A673 (cell line): Measurements from ENCODE around the gene YAF2. TPM values are rescaled to one million over a fixed set of nuclear protein-coding genes. Genes with fewer than 3 reads are reported as not detected.

Experiments used
- BruUV-seq: library from RNA; stranded (reverse); fragments of 400-500 nt; replicated peaks from 2 replicates; lab custom pipeline; 2021; lab: Mats Ljungman, UMichigan
- CTCF ChIA-PET: fragments of 300-600 bp; sonication (Branson Sonifier 250); formaldehyde crosslinking; loops from one replicate; lab custom pipeline; 2022; ENCODE audit warnings: antibody characterized with exemption; lab: Charles Lee
- POLR2A ChIA-PET: fragments of 300-600 bp; sonication (Branson Sonifier 250); formaldehyde crosslinking; loops from one replicate; lab custom pipeline; 2022; ENCODE audit warnings: antibody characterized with exemption; ENCODE audit not compliant: low non-redundant PET; lab: Charles Lee
- DNase-seq: peaks from one replicate; pipeline ENCODE4 v3.0.0-alpha.2; 2015; ENCODE audit warnings: low spot score
- H3K27ac ChIP-seq: fragments of 200-600 bp; sonication (generic); 2 replicates; pipeline ENCODE4 v1.5.1; 2016; ENCODE audit warnings: mixed run types, low read depth, mild to moderate bottlenecking, mixed read lengths, antibody characterized with exemption, low read length; ENCODE audit not compliant: poor library complexity, severe bottlenecking
- H3K27me3 ChIP-seq: fragments of 200-600 bp; sonication (generic); replicated peaks from 2 replicates; pipeline ENCODE4 v1.6.1; 2017; ENCODE audit warnings: mixed run types, low read depth, mild to moderate bottlenecking, mixed read lengths, antibody characterized with exemption, low read length; ENCODE audit not compliant: insufficient read depth, poor library complexity
- H3K36me3 ChIP-seq: fragments of 200-600 bp; sonication (generic); 2 replicates; pipeline ENCODE4 v1.6.1; 2016; ENCODE audit warnings: mixed run types, mild to moderate bottlenecking, mixed read lengths, antibody characterized with exemption, low read length; ENCODE audit not compliant: insufficient read depth, poor library complexity, severe bottlenecking
- H3K4me1 ChIP-seq: fragments of 200-600 bp; sonication (generic); 2 replicates; pipeline ENCODE4 v1.6.1; 2017; ENCODE audit warnings: mixed run types, mild to moderate bottlenecking, mixed read lengths, antibody characterized with exemption, low read length; ENCODE audit not compliant: insufficient read depth, poor library complexity, severe bottlenecking
- H3K4me3 ChIP-seq: fragments of 200-600 bp; sonication (generic); 2 replicates; pipeline ENCODE4 v1.5.1; 2016; ENCODE audit warnings: low read depth, mixed run types, mild to moderate bottlenecking, mixed read lengths, low read length; ENCODE audit not compliant: poor library complexity, severe bottlenecking
- H3K9me3 ChIP-seq: fragments of 200-600 bp; sonication (generic); 2 replicates; pipeline ENCODE4 v1.6.1; 2016; ENCODE audit warnings: mixed run types, low read depth, mild to moderate bottlenecking, mixed read lengths, antibody characterized with exemption, low read length; ENCODE audit not compliant: poor library complexity, severe bottlenecking
- CTCF ChIP-seq: fragments of 300-800, 200-600 bp; sonication (generic); conservative IDR thresholded peaks from 2 replicates; pipeline ENCODE4 v1.5.1; 2017; ENCODE audit warnings: low read depth, mild to moderate bottlenecking, antibody characterized with exemption, low read length, moderate library complexity, mixed read lengths
- EZH2 ChIP-seq: fragments of 200-600 bp; sonication (generic); IDR thresholded peaks from 2 replicates; pipeline ENCODE4 v1.6.1; 2017; ENCODE audit warnings: borderline replicate concordance, low read depth, mild to moderate bottlenecking, mixed read lengths, antibody characterized with exemption, low read length; ENCODE audit not compliant: poor library complexity, severe bottlenecking
- intact Hi-C: fragments of 100-400 bp; cut with micrococcal nuclease; formaldehyde crosslinking; loops from one replicate; pipeline ENCODE4 v1.10.0; 2022; ENCODE audit not compliant: unreplicated experiment
- total RNA-seq: library from RNA; stranded (reverse); gene quantifications from 2 replicates; pipeline ENCODE4 v1.2.3, GENCODE V29; 2021

Gene YAF2
- total RNA-seq, 1 experiment from 2014 or later = 32.9 TPM

- no TSS peak for BruUV-seq
- no peaks in the 10 kb centered on the region for H3K36me3 ChIP-seq
- DNase-seq = no peak
- POLR2A ChIA-PET = no interaction called here
- peaks cover 22% of the 10 kb centered on the region for H3K4me1 ChIP-seq
- H3K4me3 ChIP-seq = no peak overlapping the region
- H3K9me3 ChIP-seq = no peaks in the 10 kb centered on the region
- TF ChIP-seq CTCF = no peak
- TF ChIP-seq EZH2 = no peak
- no peaks in the 10 kb centered on the region for H3K27me3 ChIP-seq
- no peak overlapping the region for H3K27ac ChIP-seq
- CTCF ChIA-PET = interaction anchor here (0.6 kb wide), 1 partner anchor 15 kb away, joined by 6 read pairs; no protein-coding TSS in a partner anchor
- intact Hi-C loops = no loop called here
Observed at GRCh38 chr12:42282294-42282693, 44.2 kb upstream of the YAF2 start.

- CTCF ChIA-PET = interaction anchor here (0.6 kb wide), 1 partner anchor 15 kb away, joined by 6 read pairs; no protein-coding TSS in a partner anchor
- Histone ChIP-seq H3K9me3 (no peaks in the 10 kb centered on the region), H3K4me3 (no peak overlapping the region), H3K4me1 (peaks cover 27% of the 10 kb centered on the region), H3K36me3 (no peaks in the 10 kb centered on the region), H3K27ac (no peak overlapping the region), H3K27me3 (no peaks in the 10 kb centered on the region)
- POLR2A ChIA-PET = no interaction called here
- no peak for TF ChIP-seq EZH2
- no peak for TF ChIP-seq CTCF
- BruUV-seq = no TSS peak
- intact Hi-C loops = no loop called here
- DNase-seq = no peak
Observed at GRCh38 chr12:42281844-42282243, 43.8 kb upstream of the YAF2 start.

DNA sequence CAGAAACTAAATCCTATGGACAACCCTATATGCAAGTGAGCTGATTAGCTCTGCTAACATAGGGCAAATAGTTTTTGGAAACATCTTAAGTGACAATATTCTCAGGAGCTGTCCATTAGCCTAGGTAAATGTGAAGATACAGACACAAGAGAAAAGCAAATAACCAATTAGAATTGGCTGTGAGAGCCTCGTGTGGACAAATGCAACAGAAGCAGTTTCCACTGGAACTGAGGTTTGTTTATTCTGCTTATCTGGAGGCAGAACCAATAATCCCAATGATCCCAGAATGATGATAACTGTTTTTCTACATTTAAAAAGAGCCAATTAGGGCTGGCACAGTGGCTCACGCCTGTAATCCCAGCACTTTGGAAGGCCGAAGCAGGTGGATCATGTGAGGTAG is 43.2 kb upstream of the YAF2 start:
- Histone ChIP-seq H3K4me1 (peaks cover 31% of the 10 kb centered on the region), H3K9me3 (no peaks in the 10 kb centered on the region), H3K27me3 (no peaks in the 10 kb centered on the region), H3K36me3 (no peaks in the 10 kb centered on the region), H3K4me3 (no peak overlapping the region), H3K27ac (no peak overlapping the region)
- POLR2A ChIA-PET = no interaction called here
- TF ChIP-seq CTCF = no peak
- TF ChIP-seq EZH2 = no peak
- CTCF ChIA-PET = no interaction called here
- BruUV-seq = no TSS peak
- DNase-seq = no peak
- intact Hi-C loops = no loop called here
